ENCODE results near the gene STX16.

The STX16 gene

GRCh38 chr20:58697867-58698703 is 47.0 kb downstream of the STX16 start:
- no peak for DNase-seq (ENCODE audit: low spot score)

GRCh38 chr20:58698741-58699622 is 47.9 kb downstream of the STX16 start:
- DNase-seq (ENCODE audit: low spot score) = no peak

GRCh38 chr20:58699623-58700107 is 48.6 kb downstream of the STX16 start:
- DNase-seq (ENCODE audit: low spot score) = no peak

GRCh38 chr20:58700121-58700821 is 49.2 kb downstream of the STX16 start:
- no peak for DNase-seq (ENCODE audit: low spot score)

- DNase-seq (ENCODE audit: low spot score) = no peak
These were observed 49.7 kb downstream of the STX16 start for GRCh38 chr20:58700823-58701222.

DNA sequence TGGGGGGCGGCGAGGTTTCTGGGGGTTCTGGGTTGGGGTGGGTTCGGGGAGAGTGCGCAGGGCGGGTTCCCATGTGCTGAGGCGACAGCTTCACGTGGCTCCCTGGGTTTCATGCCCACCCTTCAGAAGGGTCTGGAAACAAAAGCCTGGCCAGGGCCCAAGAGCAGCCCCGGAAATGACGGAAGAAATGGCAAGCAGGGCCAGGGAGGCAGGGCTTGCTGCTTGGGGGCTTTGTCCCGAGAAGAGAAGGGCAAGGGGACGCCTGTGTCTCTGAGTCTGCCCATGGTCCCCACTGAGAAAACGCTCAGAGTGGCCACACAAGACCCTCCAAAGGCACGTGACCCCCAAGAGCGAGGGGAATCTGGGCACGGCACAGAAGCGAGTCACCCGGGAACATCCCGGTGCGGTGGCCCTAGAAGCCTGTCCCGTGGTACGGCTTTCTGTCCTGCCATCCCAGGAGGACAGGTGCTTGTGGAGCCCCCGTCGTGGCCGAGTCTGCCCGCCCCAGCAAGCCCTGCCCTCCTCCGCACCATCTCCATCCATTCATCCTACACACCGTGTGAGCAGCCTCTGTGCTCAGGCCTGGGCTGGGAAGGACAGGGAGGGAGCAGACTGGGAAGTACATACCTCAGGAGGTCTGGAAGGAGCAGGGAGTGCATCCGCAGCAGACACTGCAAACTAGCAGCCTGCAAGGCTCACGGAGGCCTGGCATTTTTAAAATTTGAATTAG is 50.5 kb downstream of the STX16 start:
- no peak for DNase-seq (ENCODE audit: low spot score)

DNA sequence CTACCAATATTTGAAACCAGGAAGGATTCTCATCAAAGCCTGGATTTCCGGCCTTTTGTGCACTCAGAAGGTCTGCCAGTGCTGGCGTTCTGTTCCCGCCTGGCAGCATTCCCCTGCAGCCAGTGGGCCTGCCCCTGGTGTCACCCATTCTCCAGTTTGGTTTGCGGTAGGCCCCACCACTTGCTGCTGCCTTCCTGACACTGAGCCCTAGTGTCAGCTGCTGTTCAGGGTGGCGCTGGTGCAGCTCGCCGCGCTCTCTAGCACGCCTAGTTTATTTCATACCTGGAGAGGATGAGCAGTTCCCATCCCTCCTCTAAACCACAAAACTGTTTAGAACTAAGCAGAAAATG is 51.1 kb downstream of the STX16 start:
- DNase-seq (ENCODE audit: low spot score) = no peak

DNA sequence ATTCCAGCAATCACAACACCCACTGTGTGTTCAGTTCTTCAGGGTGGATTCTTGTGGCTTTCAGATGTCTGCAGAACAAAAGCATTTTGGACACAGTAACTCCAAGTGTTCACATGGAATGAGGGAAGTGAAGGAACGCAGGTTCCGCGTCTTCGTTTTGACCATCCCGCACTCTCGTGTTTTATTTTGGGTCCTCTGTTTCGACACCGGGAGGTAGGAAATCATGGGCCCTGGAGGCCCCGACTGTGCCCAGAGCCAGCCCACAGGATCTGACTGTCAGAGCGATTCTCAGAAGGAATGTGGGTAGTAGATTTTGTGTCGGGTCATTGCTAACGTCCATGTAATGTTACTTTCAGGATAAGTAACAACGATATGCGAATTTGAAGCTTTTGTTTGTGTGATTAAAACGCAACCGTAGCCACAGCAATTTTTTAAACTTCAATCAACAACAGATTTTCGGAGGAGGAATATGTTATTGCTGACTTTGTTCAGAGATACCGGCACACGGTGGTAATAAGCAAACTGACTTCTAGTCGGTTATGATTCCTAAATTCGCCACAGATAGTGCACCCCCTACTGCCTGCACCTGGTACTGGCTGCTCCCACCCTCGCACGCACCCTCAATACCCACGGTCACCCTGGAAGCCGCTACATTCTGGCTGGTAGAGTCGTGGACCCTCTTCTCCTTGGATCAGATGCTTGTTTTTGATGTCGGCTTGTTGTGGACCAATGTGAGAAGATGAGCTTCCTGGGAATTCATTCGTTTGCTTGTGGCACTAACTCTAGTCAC is 52.0 kb downstream of the STX16 start:
- no peak for DNase-seq (ENCODE audit: low spot score)

DNA sequence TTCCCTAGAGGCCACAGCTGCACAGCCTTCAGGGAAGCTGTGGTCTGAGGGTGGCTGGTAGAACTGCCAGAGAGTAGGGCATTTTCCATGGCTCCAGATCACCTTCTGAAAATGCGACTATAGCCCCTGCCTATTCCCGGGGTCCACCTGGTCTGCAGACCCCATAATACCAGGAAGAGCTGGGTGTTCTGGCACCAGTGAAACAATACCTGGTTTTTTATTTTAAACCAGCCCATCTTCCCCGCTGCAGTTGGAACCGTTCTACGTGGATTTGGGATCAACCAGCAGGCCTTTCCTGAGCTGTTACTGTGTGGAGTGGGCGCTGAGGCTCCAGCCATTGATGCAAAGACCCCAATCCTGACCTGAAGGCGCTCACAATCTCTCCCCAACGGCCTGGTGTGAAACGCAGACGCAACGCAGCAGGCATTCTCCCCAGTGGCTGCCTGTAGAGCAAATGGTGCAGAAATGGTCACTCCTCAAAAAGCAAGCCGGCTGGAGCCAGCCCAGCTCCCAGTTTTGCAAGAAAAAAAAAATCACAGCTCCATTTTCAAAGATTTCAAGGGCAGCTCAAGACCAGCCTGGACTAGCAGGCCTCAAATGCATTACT is 52.8 kb downstream of the STX16 start:
- no peak for DNase-seq (ENCODE audit: low spot score)

DNA sequence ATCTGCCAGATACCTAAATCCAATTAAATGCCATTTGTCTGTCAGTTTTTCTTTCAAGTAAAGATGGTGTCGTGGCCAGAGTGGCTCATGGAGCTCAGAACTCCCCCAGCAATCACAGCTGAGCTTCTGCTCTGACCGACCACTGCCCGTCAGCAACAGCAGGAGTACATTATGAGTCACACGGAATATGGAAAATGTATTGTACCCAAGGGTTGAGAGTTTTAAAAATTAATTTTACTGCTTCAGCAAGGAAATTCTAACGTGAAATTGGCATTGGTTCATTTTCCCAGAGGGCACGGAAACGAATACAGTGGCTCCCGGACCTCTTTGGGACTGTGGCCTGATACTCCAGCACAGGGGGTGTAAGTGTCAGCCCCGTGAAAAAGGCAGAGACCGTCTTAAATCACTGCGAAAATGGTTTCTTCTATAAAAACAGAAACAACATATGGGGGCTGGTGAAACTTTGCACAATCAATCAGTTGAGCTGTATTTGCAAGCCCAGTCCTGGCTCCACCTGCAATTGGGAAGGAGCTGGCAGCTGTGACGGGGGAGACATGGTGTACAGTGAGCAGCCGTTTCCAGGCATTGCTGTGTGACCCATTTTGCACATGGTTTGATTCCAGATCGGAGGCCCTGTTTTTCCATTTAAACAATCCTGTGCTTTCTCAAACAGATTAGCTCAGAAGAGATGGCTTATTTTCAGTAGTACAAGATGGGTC is 54.3 kb downstream of the STX16 start:
- no peak for DNase-seq (ENCODE audit: low spot score)

DNA sequence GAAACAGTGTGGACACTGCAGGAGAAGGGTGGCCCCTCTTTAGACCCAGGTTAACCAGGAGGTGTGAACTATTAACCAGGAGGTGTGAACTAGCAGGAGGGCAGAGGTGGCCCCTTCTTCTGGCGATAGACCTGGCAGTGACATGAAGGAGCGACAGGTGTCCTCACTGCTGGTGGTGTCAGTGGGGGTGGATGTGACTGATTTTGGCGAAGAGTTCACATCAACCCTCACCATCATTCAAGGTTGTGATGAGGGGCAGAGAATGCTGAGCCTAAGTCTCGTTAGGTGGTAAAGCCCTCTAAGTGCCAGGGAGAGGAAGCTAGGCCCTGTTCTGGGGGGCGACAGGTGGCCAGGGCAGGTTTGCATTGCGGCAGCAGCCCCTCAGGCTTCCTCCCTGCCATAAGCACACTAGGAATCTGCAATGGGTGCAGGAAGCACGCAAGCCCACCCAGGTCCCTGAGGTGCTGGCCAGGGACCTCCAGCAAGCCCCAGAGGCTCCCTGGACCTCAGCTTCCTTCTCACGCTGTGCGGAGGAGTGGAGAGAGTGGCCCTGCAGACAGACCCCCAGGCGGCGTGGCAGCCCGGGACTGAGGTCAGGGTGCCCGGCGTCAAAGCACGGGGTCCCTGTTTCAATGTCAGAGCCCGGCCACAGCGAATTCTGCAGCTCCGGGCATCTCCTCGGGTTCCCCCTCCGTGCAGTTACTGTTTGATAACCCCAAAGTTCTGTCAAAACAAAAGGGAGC is 55.2 kb downstream of the STX16 start:
- DNase-seq (ENCODE audit: low spot score) = no peak

DNA sequence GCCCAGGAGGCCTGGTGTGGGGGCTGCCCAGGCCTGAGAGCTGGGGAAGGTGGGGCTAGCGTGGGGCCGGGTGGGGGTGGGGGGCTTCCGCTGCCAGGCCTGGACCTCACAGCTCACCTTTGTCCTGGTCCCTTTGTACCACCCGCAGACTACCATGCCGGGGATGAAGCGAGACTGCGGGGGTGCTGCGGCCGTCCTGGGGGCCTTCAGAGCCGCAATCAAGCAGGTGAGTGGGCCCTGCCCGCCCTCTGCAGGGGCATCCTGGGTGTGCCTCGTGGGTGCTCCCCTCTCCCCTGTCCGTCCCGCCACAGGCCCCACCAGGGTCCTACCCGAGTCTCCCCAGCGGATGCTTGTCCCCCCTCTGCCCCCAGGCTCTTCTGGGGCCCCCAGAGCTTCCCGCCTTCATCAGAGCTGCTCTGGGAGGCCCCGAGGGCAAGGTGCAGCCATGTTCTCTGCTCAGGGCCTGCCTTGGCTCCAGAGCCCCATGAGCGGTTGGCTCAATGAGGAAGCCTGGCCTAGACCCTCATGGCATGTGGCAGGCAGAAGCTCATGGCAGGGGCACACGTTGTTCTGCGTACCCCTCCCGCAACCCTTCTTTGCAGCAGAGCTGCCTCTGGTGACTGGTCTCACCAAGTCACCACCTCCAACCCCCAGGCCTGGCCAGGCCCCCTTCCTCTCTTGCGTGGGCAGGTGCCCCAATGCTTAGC is 56.0 kb downstream of the STX16 start:
- no peak for DNase-seq (ENCODE audit: low spot score)

DNA sequence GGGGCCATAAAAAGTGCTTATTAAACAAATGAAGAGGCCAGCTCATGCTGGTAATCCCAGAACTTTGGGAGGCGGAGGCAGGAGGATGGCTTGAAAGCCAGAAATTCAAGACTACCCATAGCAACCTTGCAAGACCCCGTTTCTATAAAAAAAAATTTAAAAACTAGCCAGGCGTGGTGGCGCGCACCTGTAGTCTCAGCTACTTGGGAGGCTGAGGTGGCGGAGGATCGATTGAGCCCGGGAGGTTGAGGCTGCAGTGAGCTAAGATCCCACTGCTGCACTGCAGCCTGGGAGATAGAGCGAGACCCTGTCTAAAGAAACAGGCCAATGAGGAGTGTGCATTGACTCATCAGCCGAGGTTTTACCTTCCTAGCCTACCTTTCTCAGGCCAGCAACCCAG is 56.7 kb downstream of the STX16 start:
- no peak for DNase-seq (ENCODE audit: low spot score)

- no peak for DNase-seq (ENCODE audit: low spot score)
These were observed 57.3 kb downstream of the STX16 start for GRCh38 chr20:58708246-58708931.

GRCh38 chr20:58709013-58709702 is 58.1 kb downstream of the STX16 start:
- no peak for DNase-seq (ENCODE audit: low spot score)

DNA sequence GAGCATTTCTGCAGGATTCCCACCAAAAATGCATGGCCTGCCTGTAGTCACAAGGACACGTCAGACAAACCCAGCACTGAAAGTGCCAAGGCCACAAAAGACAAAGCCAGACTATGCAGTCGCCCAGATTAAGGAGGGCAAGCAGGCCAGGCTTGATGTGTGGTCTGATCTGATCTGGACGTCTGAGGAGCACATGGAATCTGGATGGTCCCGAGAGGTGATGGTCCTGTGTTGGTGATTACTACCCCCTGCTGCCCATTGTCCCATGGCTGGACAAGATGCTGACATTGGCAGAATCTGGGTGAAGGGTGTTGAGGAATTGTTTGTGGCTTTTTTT is 58.6 kb downstream of the STX16 start:
- no peak for DNase-seq (ENCODE audit: low spot score)

DNA sequence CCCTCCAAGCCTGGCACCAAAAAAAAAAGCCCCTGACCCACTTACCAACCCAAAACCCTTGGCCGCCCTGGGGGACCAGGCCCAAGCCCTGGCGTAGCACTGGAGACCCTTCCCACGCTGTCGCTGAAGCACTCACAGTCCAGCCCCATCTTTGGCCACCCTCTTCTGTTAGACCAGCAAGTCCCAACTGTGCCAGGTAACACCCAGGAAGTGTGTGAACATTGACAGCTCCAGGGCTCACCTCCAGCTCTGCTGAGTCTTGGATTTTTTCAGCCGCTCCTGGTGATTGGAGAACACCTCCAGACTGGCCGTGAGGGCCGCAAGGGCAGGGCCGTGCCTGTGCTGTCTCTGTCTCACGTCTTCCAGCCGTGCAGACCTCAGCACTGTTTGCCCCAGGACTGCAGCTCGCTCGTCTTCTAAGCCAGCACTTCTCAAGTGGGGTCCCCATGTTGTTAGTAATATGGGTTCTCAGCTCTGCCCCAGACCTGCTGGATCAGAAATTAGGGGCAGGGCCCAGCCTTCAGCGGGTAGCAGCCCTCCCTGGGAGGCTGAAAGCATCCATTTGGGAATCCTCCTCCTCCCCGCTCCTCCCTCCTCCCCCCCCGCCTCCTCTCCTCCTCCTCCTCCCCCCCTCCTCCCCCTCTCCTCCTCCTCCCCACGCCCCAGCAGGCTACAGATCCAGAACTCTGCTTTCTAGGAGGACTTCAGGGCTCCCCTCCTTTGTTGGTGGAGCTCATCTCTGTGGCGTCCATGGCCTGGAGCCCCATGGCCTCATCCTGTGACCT is 59.6 kb downstream of the STX16 start:
- no peak for DNase-seq (ENCODE audit: low spot score)

Data from CD4-positive, alpha-beta T cell treated with Interleukin-6 at 100 ng/mL for 8 hours (primary cell).